CD14-positive monocyte (primary cell): Measurements from ENCODE around the gene RREB1. TPM values are rescaled to one million over a fixed set of nuclear protein-coding genes. Genes with fewer than 3 reads are reported as not detected.
A peak's percentile ranks its signal among the peaks of the same experiment; 100 is the strongest.

ENCODE experiments used
- DNase-seq, 3 donors: peaks; one replicate each; pipeline ENCODE4 v3.0.0-alpha.2; 2011 to 2022
- H2AFZ ChIP-seq: 2 replicates; pipeline ENCODE4 v1.6.0; 2012; ENCODE audit warnings: mild to moderate bottlenecking, low read depth, low read length, inconsistent platforms; ENCODE audit not compliant: insufficient read depth, poor library complexity, severe bottlenecking
- H3K27ac ChIP-seq, 2 donors: 1 replicate in 1 of 2; 2 replicates in 1 of 2; pipeline ENCODE4 v1.5.1; 2012 to 2013; ENCODE audit warnings: low read length in 2 of 2, control low read depth in 1 of 2, inconsistent platforms in 1 of 2, low read depth in 1 of 2, mild to moderate bottlenecking in 1 of 2
- H3K27me3 ChIP-seq, 2 donors: one replicate each; pipeline versions ENCODE4 v1.6.0 to v1.6.1; 2011 to 2013; ENCODE audit warnings: low read length in 2 of 2; ENCODE audit not compliant: control insufficient read depth in 2 of 2, insufficient read depth in 2 of 2
- H3K36me3 ChIP-seq, 2 donors: replicated peaks in 1 of 2; 1 replicate in 1 of 2; 2 replicates in 1 of 2; pipeline versions ENCODE4 v1.5.1 to v1.6.1; 2012 to 2013; ENCODE audit warnings: low read length in 2 of 2, control low read depth in 1 of 2, inconsistent platforms in 1 of 2, mild to moderate bottlenecking in 1 of 2; ENCODE audit not compliant: insufficient read depth in 2 of 2, control insufficient read depth in 1 of 2
- H3K4me1 ChIP-seq, 2 donors: 1 replicate in 1 of 2; 2 replicates in 1 of 2; pipeline versions ENCODE4 v1.5.1 to v1.6.1; 2012 to 2013; ENCODE audit warnings: low read length in 2 of 2, control low read depth in 1 of 2, inconsistent platforms in 1 of 2, mild to moderate bottlenecking in 1 of 2, moderate library complexity in 1 of 2; ENCODE audit not compliant: insufficient read depth in 2 of 2, control insufficient read depth in 1 of 2
- H3K4me2 ChIP-seq: replicated peaks from 2 replicates; pipeline ENCODE3; 2012; ENCODE audit warnings: low read length, moderate library complexity, mild to moderate bottlenecking; ENCODE audit not compliant: poor library complexity, severe bottlenecking; ENCODE audit errors: extremely low read depth
- H3K4me3 ChIP-seq, 3 experiments: fragments of 200-600 bp in 1 of 3; sonication (generic) in 1 of 3; replicated peaks in 1 of 3; 1 replicate in 2 of 3; 2 replicates in 1 of 3; pipeline ENCODE4 v1.5.1; 2011 to 2013; ENCODE audit warnings: low read length in 3 of 3, mild to moderate bottlenecking in 3 of 3, control low read depth in 2 of 3, low read depth in 2 of 3, inconsistent platforms in 1 of 3, moderate library complexity in 1 of 3
- H3K79me2 ChIP-seq: 2 replicates; pipeline ENCODE4 v1.6.0; 2012; ENCODE audit warnings: mild to moderate bottlenecking, control low read depth, inconsistent platforms, low read length, moderate library complexity; ENCODE audit not compliant: insufficient read depth
- H3K9ac ChIP-seq: 2 replicates; pipeline ENCODE4 v1.6.0; 2017; ENCODE audit warnings: low read length, mild to moderate bottlenecking; ENCODE audit not compliant: insufficient read depth, poor library complexity, severe bottlenecking
- H3K9me3 ChIP-seq, 2 donors: replicated peaks in 1 of 2; 1 replicate in 1 of 2; 2 replicates in 1 of 2; pipeline versions ENCODE4 v1.5.1 to v1.6.1; 2012 to 2013; ENCODE audit warnings: low read length in 2 of 2, control low read depth in 1 of 2; ENCODE audit not compliant: control insufficient read depth in 1 of 2, insufficient read depth in 1 of 2
- H4K20me1 ChIP-seq: 2 replicates; pipeline ENCODE4 v1.6.0; 2012; ENCODE audit warnings: mild to moderate bottlenecking, low read length, control low read depth, moderate library complexity; ENCODE audit not compliant: insufficient read depth
- H3K27ac Mint-ChIP-seq, 7 donors: one replicate each; pipeline ENCODE4 v1.8.0; 2020; ENCODE audit warnings: mild to moderate bottlenecking in 7 of 7, mixed read lengths in 7 of 7, moderate library complexity in 6 of 7, inconsistent platforms in 2 of 7
- H3K27me3 Mint-ChIP-seq, 3 donors: one replicate each; pipeline ENCODE4 v1.8.0; 2021 to 2022; ENCODE audit warnings: low read depth in 3 of 3, mild to moderate bottlenecking in 3 of 3, mixed read lengths in 3 of 3, moderate library complexity in 3 of 3, inconsistent platforms in 1 of 3
- H3K36me3 Mint-ChIP-seq, 2 donors: one replicate each; pipeline ENCODE4 v1.8.0; 2020; ENCODE audit warnings: mixed read lengths in 2 of 2, inconsistent platforms in 1 of 2, mild to moderate bottlenecking in 1 of 2
- H3K4me1 Mint-ChIP-seq: one replicate; pipeline ENCODE4 v1.8.0; 2020; ENCODE audit warnings: mild to moderate bottlenecking, mixed read lengths
- H3K4me3 Mint-ChIP-seq, 2 donors: one replicate each; pipeline ENCODE4 v1.8.0; 2020; ENCODE audit warnings: mild to moderate bottlenecking in 2 of 2, mixed read lengths in 2 of 2, moderate library complexity in 1 of 2
- H3K9me3 Mint-ChIP-seq, 7 donors: one replicate each; pipeline ENCODE4 v1.8.0; 2020 to 2022; ENCODE audit warnings: mixed read lengths in 7 of 7, mild to moderate bottlenecking in 6 of 7, moderate library complexity in 6 of 7, inconsistent platforms in 2 of 7
- WGBS: methylation state at CpG from one replicate; pipeline ENCODE4 v1.1.5; 2013; ENCODE audit warnings: missing lambda C conversion rate; ENCODE audit not compliant: insufficient coverage; 5-methylcytosine and 5-hydroxymethylcytosine counted together
- intact Hi-C, 2 donors: fragments of 100-400 bp; cut with micrococcal nuclease; formaldehyde crosslinking; loops; one replicate each; pipeline versions ENCODE4 v1.15.0 to v1.15.1; 2023
- polyA plus RNA-seq, 3 donors: library from polyadenylated mRNA; depleted of rRNA in 1 of 3; unstranded in 2 of 3; stranded (reverse) in 1 of 3; fragments of 300-500 nt in 2 of 3; fragments of >200 nt in 1 of 3; fragmentation: Illumina TruSeq in 2 of 3; gene quantifications; 1 replicate in 2 of 3; 2 replicates in 1 of 3; pipeline ENCODE4 v1.2.3, GENCODE V29; 2012 to 2021
- TF ChIP-seq, protein P1 (sequence below): fragments of 200-600 bp; IDR thresholded peaks from one replicate; pipeline ENCODE4 v1.8.0; 2022; ENCODE audit warnings: antibody characterized with exemption, mild to moderate bottlenecking

RREB1 gene
- polyA plus RNA-seq, 3 donors = 2.1 to 15.3 (median 5.6) TPM

DNA sequence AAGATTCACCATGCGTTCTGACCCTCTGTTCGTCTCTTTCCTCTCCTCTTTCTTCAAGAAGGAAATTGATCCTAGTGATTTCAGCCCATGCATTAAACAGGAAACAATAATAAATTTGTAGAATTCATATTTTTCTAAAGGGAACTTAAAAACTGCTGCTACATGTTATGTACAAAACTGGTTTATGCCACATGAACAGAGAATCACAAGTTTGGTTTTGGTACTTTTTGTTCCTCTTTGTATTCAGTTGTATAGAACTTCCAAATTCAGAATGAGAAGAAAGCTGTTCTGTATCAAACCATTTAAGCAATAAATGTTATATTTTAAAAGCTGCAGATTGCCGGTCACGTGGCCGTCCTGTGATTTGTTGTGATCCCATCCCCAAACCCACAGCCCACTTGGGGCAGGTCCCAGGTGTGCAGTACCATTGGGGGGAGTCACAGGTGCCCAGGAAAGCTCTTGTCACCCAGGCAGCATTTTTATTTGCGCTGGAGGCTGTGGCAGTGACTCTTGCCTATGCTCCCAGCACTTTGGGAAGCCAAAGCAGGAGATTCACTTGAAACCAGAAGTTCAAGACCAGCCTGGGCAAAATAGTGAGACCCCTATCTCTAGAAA lies 144.0 kb downstream of the RREB1 start:
- Histone ChIP-seq H3K4me1 (peaks cover 59% of the 10 kb centered on the region in 2 donors), H3K9me3 (peaks cover 0 to 4% of the 10 kb centered on the region in 2 donors), H3K27ac (peak overlapping the region; percentile 39 to 58), H3K4me2 (peak overlapping the region; percentile 20), H3K79me2 (peaks cover 31% of the 10 kb centered on the region), H3K9ac (no peak overlapping the region), H4K20me1 (peaks cover 6% of the 10 kb centered on the region), H3K27me3 (no peaks in the 10 kb centered on the region), H3K36me3 (peaks cover 36 to 39% of the 10 kb centered on the region in 2 donors), H3K4me3 (peak overlapping the region in 1 of 3 experiments; percentile 15), H2AFZ (no peak overlapping the region)
- TF ChIP-seq, protein P1, sequence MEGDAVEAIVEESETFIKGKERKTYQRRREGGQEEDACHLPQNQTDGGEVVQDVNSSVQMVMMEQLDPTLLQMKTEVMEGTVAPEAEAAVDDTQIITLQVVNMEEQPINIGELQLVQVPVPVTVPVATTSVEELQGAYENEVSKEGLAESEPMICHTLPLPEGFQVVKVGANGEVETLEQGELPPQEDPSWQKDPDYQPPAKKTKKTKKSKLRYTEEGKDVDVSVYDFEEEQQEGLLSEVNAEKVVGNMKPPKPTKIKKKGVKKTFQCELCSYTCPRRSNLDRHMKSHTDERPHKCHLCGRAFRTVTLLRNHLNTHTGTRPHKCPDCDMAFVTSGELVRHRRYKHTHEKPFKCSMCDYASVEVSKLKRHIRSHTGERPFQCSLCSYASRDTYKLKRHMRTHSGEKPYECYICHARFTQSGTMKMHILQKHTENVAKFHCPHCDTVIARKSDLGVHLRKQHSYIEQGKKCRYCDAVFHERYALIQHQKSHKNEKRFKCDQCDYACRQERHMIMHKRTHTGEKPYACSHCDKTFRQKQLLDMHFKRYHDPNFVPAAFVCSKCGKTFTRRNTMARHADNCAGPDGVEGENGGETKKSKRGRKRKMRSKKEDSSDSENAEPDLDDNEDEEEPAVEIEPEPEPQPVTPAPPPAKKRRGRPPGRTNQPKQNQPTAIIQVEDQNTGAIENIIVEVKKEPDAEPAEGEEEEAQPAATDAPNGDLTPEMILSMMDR = no peak
- Mint-ChIP-seq H3K9me3 (peaks cover 0 to 9% (median 4%) of the 10 kb centered on the region in 7 donors), H3K36me3 (peaks cover 41 to 47% of the 10 kb centered on the region in 2 donors), H3K4me1 (peaks cover 58% of the 10 kb centered on the region), H3K27me3 (peaks cover 0 to 2% (median 0%) of the 10 kb centered on the region in 3 donors), H3K4me3 (no peak overlapping the region), H3K27ac (peak overlapping the region; percentile 67 to 89 (median 72))
- no peak for DNase-seq
- intact Hi-C loops = no loop called here
- WGBS = no CpG with 5 or more reads among the region's 6 CpGs

- TF ChIP-seq, protein P1 = no peak
- peaks cover 36 to 42% of the 10 kb centered on the region in 2 donors for H3K36me3 Mint-ChIP-seq
- H3K27me3 Mint-ChIP-seq = peaks cover 0 to 2% (median 0%) of the 10 kb centered on the region in 3 donors
- peaks cover 64 to 65% of the 10 kb centered on the region in 2 donors for H3K4me1 ChIP-seq
- H2AFZ ChIP-seq = no peak overlapping the region
- peaks cover 64% of the 10 kb centered on the region for H3K4me1 Mint-ChIP-seq
- peaks cover 6% of the 10 kb centered on the region for H4K20me1 ChIP-seq
- WGBS = 78% methylated on average over 1 of the region's 4 CpGs
- peak overlapping the region; percentile 67 to 89 (median 72) for H3K27ac Mint-ChIP-seq
- H3K36me3 ChIP-seq = peaks cover 30 to 33% of the 10 kb centered on the region in 2 donors
- H3K9me3 Mint-ChIP-seq = peaks cover 0 to 10% (median 4%) of the 10 kb centered on the region in 7 donors
- peaks cover 0 to 4% of the 10 kb centered on the region in 2 donors for H3K9me3 ChIP-seq
- intact Hi-C loops = no loop called here
- H3K4me3 ChIP-seq = peak overlapping the region in 1 of 3 experiments; percentile 15
- H3K9ac ChIP-seq = no peak overlapping the region
- H3K27ac ChIP-seq = peak overlapping the region; percentile 39 to 58
- H3K4me3 Mint-ChIP-seq = peak overlapping the region in 1 of 2 donors; percentile 39
- peaks cover 34% of the 10 kb centered on the region for H3K79me2 ChIP-seq
- peak; percentile 50 to 65 (median 54) for DNase-seq
- H3K4me2 ChIP-seq = peak overlapping the region; percentile 20
- H3K27me3 ChIP-seq = no peaks in the 10 kb centered on the region
These were observed 144.6 kb downstream of the RREB1 start for GRCh38 chr6:7252390-7252789.
